Activated CD8-positive, alpha-beta memory T cell treated with anti-CD3 and anti-CD28 coated beads for 36 hours (primary cell): Measurements from ENCODE around the gene DIO1. TPM values are rescaled to one million over a fixed set of nuclear protein-coding genes. Genes with fewer than 3 reads are reported as not detected.

ENCODE experiments used
- CTCF ChIA-PET: fragments of 350-600 bp; sonication (Branson Sonifier 250); formaldehyde crosslinking; loops from one replicate; lab custom pipeline; 2021; ENCODE audit warnings: antibody characterized with exemption; lab: Charles Lee
- POLR2A ChIA-PET: fragments of 350-600 bp; sonication (Branson Sonifier 250); formaldehyde crosslinking; loops from one replicate; lab custom pipeline; 2021; ENCODE audit warnings: antibody characterized with exemption; lab: Charles Lee
- total RNA-seq, 2 experiments: library from RNA; stranded (reverse); gene quantifications; one replicate each; pipeline ENCODE4 v1.2.3, GENCODE V29; 2021

Gene DIO1
- total RNA-seq, 2 experiments from 2014 or later, result not detected

- CTCF ChIA-PET, result no interaction called here
- POLR2A ChIA-PET, result no interaction called here
Measured at GRCh38 chr1:53930932-53931331, 36.9 kb downstream of the DIO1 start.

GRCh38 chr1:53931523-53931922 lies 37.5 kb downstream of the DIO1 start:
- POLR2A ChIA-PET, result no interaction called here

GRCh38 chr1:53934170-53934765 lies 40.3 kb downstream of the DIO1 start:
- ChIA-PET CTCF (no interaction called here), POLR2A (no interaction called here)

More at GRCh38 chr1:53931523-53931922, 37.5 kb downstream of the DIO1 start:
- CTCF ChIA-PET, result no interaction called here

- ChIA-PET POLR2A (no interaction called here), CTCF (interaction anchor here (1.0 kb wide), 1 partner anchor 15 kb away, joined by 4 read pairs; no protein-coding TSS in a partner anchor)
Measured at GRCh38 chr1:53936430-53936829, 42.4 kb downstream of the DIO1 start.

GRCh38 chr1:53938136-53938830 lies 44.3 kb downstream of the DIO1 start:
- ChIA-PET POLR2A (no interaction called here), CTCF (no interaction called here)

- ChIA-PET CTCF (interaction anchor here (1.2 to 1.7 kb wide), 3 partner anchors 49 to 82 kb away, joined by 3 to 5 read pairs (median 4); partner anchors contain the start of gene YIPF1), POLR2A (interaction anchor here (0.8 kb wide), 1 partner anchor 52 kb away, joined by 4 read pairs; the partner anchor contains the start of gene YIPF1)
Measured at GRCh38 chr1:53942127-53942957, 48.4 kb downstream of the DIO1 start.

- ChIA-PET CTCF (interaction anchor here (1.4 to 1.7 kb wide), 2 partner anchors 50 to 82 kb away, joined by 4 to 5 read pairs; no protein-coding TSS in a partner anchor), POLR2A (interaction anchor here (0.8 kb wide), 1 partner anchor 53 kb away, joined by 4 read pairs; the partner anchor contains the start of gene YIPF1)
Measured at GRCh38 chr1:53943090-53943489, 49.1 kb downstream of the DIO1 start.

GRCh38 chr1:53943490-53944043 lies 49.6 kb downstream of the DIO1 start:
- ChIA-PET POLR2A (no interaction called here), CTCF (no interaction called here)

- CTCF ChIA-PET, result interaction anchor here (1.0 to 2.1 kb wide), 5 partner anchors 12 to 84 kb away, joined by 3 to 9 read pairs (median 3); partner anchors contain the start of gene YIPF1
- POLR2A ChIA-PET, result interaction anchor here (0.5 to 1.9 kb wide), 3 partner anchors 55 to 1392 kb away, joined by 3 to 13 read pairs (median 6); partner anchors contain the start of genes NDC1, TUT4 and YIPF1
Measured at GRCh38 chr1:53944469-53945182, 50.6 kb downstream of the DIO1 start.

GRCh38 chr1:53945183-53945432 lies 51.1 kb downstream of the DIO1 start:
- POLR2A ChIA-PET, result interaction anchor here (0.5 to 1.9 kb wide), 3 partner anchors 55 to 1392 kb away, joined by 3 to 13 read pairs (median 6); partner anchors contain the start of genes NDC1, TUT4 and YIPF1

GRCh38 chr1:53945433-53946251 lies 51.7 kb downstream of the DIO1 start, which contains the start of gene IFT25:
Gene IFT25, minus strand, starts transcription at chr1:53945699. Its CDS starts 5,617 bp downstream, at chr1:53940082.
- POLR2A ChIA-PET, result interaction anchor here (0.8 to 1.9 kb wide), 5 partner anchors 56 to 853 kb away, joined by 3 to 13 read pairs (median 6); partner anchors contain the start of genes NDC1, TCEANC2, TMEM59 and YIPF1

More at GRCh38 chr1:53945183-53945432, 51.1 kb downstream of the DIO1 start:
- CTCF ChIA-PET, result interaction anchor here (1.0 to 2.1 kb wide), 6 partner anchors 11 to 85 kb away, joined by 3 to 11 read pairs (median 5); partner anchors contain the start of gene YIPF1

GRCh38 chr1:53946252-53947171 lies 52.5 kb downstream of the DIO1 start, which contains the start of gene LRRC42:
Gene LRRC42, plus strand, starts transcription at chr1:53946350. Its CDS starts 5,650 bp downstream, at chr1:53952000.
- ChIA-PET CTCF (interaction anchor here (1.1 to 2.6 kb wide), 8 partner anchors 10 to 1542 kb away, joined by 3 to 16 read pairs (median 7); partner anchors contain the start of genes ORC1 and PRPF38A), POLR2A (interaction anchor here (0.9 to 1.9 kb wide), 4 partner anchors 57 to 853 kb away, joined by 3 to 13 read pairs (median 5); partner anchors contain the start of genes NDC1 and YIPF1)

More at GRCh38 chr1:53945433-53946251, 51.7 kb downstream of the DIO1 start, which contains the start of gene IFT25:
- CTCF ChIA-PET, result interaction anchor here (1.0 to 2.1 kb wide), 7 partner anchors 11 to 1541 kb away, joined by 3 to 11 read pairs (median 3); partner anchors contain the start of genes ORC1, PRPF38A and YIPF1

- ChIA-PET CTCF (interaction anchor here (1.0 to 2.6 kb wide), 7 partner anchors 9 to 86 kb away, joined by 4 to 16 read pairs (median 4); no protein-coding TSS in a partner anchor), POLR2A (no interaction called here)
Measured at GRCh38 chr1:53947172-53947907, 53.4 kb downstream of the DIO1 start.

GRCh38 chr1:53948291-53948690 lies 54.3 kb downstream of the DIO1 start:
- CTCF ChIA-PET, result interaction anchor here (1.0 to 3.2 kb wide), 9 partner anchors 8 to 87 kb away, joined by 4 to 16 read pairs (median 4); no protein-coding TSS in a partner anchor
- POLR2A ChIA-PET, result no interaction called here
